Tibial nerve (tissue), 4 donors: ENCODE measurements around the gene DCPS.

Experiments
- CTCF ChIP-seq, 5 experiments: fragments of 200-600 bp in 3 of 5; fragments of 450-650 bp in 2 of 5; sonication (generic) in 3 of 5; IDR thresholded peaks; one replicate each; pipeline ENCODE4 v1.5.1; 2016 to 2019; ENCODE audit warnings: antibody characterized with exemption in 5 of 5, mild to moderate bottlenecking in 3 of 5, moderate library complexity in 2 of 5
- EP300 ChIP-seq, 2 donors: sonication (generic); formaldehyde crosslinking; IDR thresholded peaks; one replicate each; pipeline ENCODE4 v1.6.1; 2017; ENCODE audit warnings: antibody characterized with exemption in 2 of 2, mild to moderate bottlenecking in 1 of 2

GRCh38 chr11:126305699-126306098 is 1.8 kb downstream of the DCPS start:
- TF ChIP-seq CTCF (IDR thresholded peaks at IDR 0.05) (no peak), EP300 (IDR thresholded peaks at IDR 0.05) (no peak)
